DOHH2 (cell line): Measurements from ENCODE around the gene C4orf50.

Source experiments
- H3F3A ChIP-seq: fragments of 200-600 bp; sonication (generic), shearing (Covaris generic); 2 replicates; pipeline ENCODE4 v1.6.0; 2016; ENCODE audit warnings: antibody characterized with exemption, mild to moderate bottlenecking; ENCODE audit not compliant: control insufficient read depth, insufficient read depth
- H3K27ac ChIP-seq: fragments of 200-600 bp; sonication (generic); 2 replicates; pipeline ENCODE4 v1.5.1; 2014; ENCODE audit warnings: low read depth, mild to moderate bottlenecking, low read length, moderate library complexity
- H3K27me3 ChIP-seq: fragments of 200-600 bp; sonication (generic); 2 replicates; pipeline ENCODE4 v1.6.1; 2014; ENCODE audit warnings: mild to moderate bottlenecking, low read length, mixed read lengths; ENCODE audit not compliant: control insufficient read depth
- H3K36me3 ChIP-seq: fragments of 200-600 bp; sonication (generic); 2 replicates; pipeline ENCODE4 v1.6.1; 2014; ENCODE audit warnings: mild to moderate bottlenecking, low read length, moderate library complexity, mixed read lengths; ENCODE audit not compliant: control insufficient read depth
- H3K4me1 ChIP-seq: fragments of 200-600 bp; sonication (generic); 2 replicates; pipeline ENCODE4 v1.6.1; 2014; ENCODE audit warnings: mild to moderate bottlenecking, low read length, mixed read lengths; ENCODE audit not compliant: control insufficient read depth
- H3K4me2 ChIP-seq: fragments of 200-600 bp; sonication (generic); 2 replicates; pipeline ENCODE4 v1.6.0; 2014; ENCODE audit warnings: mild to moderate bottlenecking, low read length, moderate library complexity
- H3K4me3 ChIP-seq: fragments of 200-600 bp; sonication (generic); 2 replicates; pipeline ENCODE4 v1.5.1; 2014; ENCODE audit warnings: mild to moderate bottlenecking, low read length, mixed read lengths
- H3K79me2 ChIP-seq: fragments of 200-600 bp; sonication (generic); 2 replicates; pipeline ENCODE4 v1.6.1; 2014; ENCODE audit warnings: mild to moderate bottlenecking, low read length, mixed read lengths; ENCODE audit not compliant: control insufficient read depth
- H3K9me2 ChIP-seq: fragments of 200-600 bp; sonication (generic); replicated peaks from 2 replicates; pipeline ENCODE4 v1.6.1; 2014; ENCODE audit warnings: mild to moderate bottlenecking, low read length, mixed read lengths; ENCODE audit not compliant: control insufficient read depth
- H3K9me3 ChIP-seq: fragments of 200-600 bp; sonication (generic); 2 replicates; pipeline ENCODE4 v1.6.1; 2014; ENCODE audit warnings: antibody characterized with exemption, low read length, mixed read lengths; ENCODE audit not compliant: control insufficient read depth, insufficient read depth
- H4K20me1 ChIP-seq: fragments of 200-600 bp; sonication (generic); 2 replicates; pipeline ENCODE4 v1.6.0; 2014; ENCODE audit warnings: low read depth, mild to moderate bottlenecking, antibody characterized with exemption, low read length, moderate library complexity; ENCODE audit not compliant: control insufficient read depth, insufficient read depth
- CTCF ChIP-seq: fragments of 200-600 bp; sonication (generic); IDR thresholded peaks from one replicate; pipeline ENCODE4 v1.5.1; 2014; ENCODE audit warnings: antibody characterized with exemption, mild to moderate bottlenecking, low read depth, low read length; ENCODE audit not compliant: poor library complexity, severe bottlenecking
- EZH2phosphoT487 ChIP-seq: fragments of 200-600 bp; sonication (generic); IDR thresholded peaks from 2 replicates; pipeline ENCODE4 v1.6.1; 2017; ENCODE audit warnings: borderline replicate concordance, mild to moderate bottlenecking, antibody characterized with exemption, low read length, moderate library complexity, mixed read lengths

Gene C4orf50

GRCh38 chr4:5894266-5894665, 124.0 kb downstream of the C4orf50 start:
- TF ChIP-seq CTCF = no peak
- no peak for TF ChIP-seq EZH2phosphoT487

GRCh38 chr4:5893591-5893990, 124.6 kb downstream of the C4orf50 start:
- Histone ChIP-seq H3K4me3 (no peak overlapping the region), H3F3A (no peaks in the 10 kb centered on the region), H4K20me1 (no peaks in the 10 kb centered on the region), H3K9me2 (no peaks in the 10 kb centered on the region), H3K27me3 (no peaks in the 10 kb centered on the region; the same call in 1 of the 2 replicates), H3K36me3 (no peaks in the 10 kb centered on the region), H3K4me1 (no peaks in the 10 kb centered on the region), H3K79me2 (no peaks in the 10 kb centered on the region), H3K9me3 (peaks cover 6% of the 10 kb centered on the region; the same call in 1 of the 2 replicates), H3K4me2 (no peak overlapping the region), H3K27ac (no peak overlapping the region)
- no peak for TF ChIP-seq EZH2phosphoT487
- TF ChIP-seq CTCF = no peak

More at GRCh38 chr4:5894266-5894665, 124.0 kb downstream of the C4orf50 start:
- H3K4me2 ChIP-seq = no peak overlapping the region
- H3K36me3 ChIP-seq = no peaks in the 10 kb centered on the region
- no peaks in the 10 kb centered on the region for H4K20me1 ChIP-seq
- no peak overlapping the region for H3K4me3 ChIP-seq
- no peaks in the 10 kb centered on the region for H3K79me2 ChIP-seq
- peaks cover 3% of the 10 kb centered on the region; the same call in 1 of the 2 replicates for H3K9me3 ChIP-seq
- no peaks in the 10 kb centered on the region for H3K4me1 ChIP-seq
- no peak overlapping the region for H3K27ac ChIP-seq
- no peaks in the 10 kb centered on the region for H3F3A ChIP-seq
- no peaks in the 10 kb centered on the region for H3K9me2 ChIP-seq
- no peaks in the 10 kb centered on the region; the same call in 1 of the 2 replicates for H3K27me3 ChIP-seq

- Histone ChIP-seq H3K27me3 (no peaks in the 10 kb centered on the region; the same call in 1 of the 2 replicates), H3K9me3 (peaks cover 6% of the 10 kb centered on the region; the same call in 1 of the 2 replicates), H3K4me1 (no peaks in the 10 kb centered on the region), H3F3A (no peaks in the 10 kb centered on the region), H3K4me2 (no peak within 1 kb of the TSS), H3K27ac (no peak within 1 kb of the TSS), H3K36me3 (no peaks in the 10 kb centered on the region), H3K4me3 (no peak within 1 kb of the TSS), H3K9me2 (no peaks in the 10 kb centered on the region), H3K79me2 (no peaks in the 10 kb centered on the region), H4K20me1 (no peaks in the 10 kb centered on the region)
- TF ChIP-seq CTCF (no peak), EZH2phosphoT487 (no peak)
These were observed 125.1 kb downstream of the C4orf50 start, which contains the start of gene CRMP1 for GRCh38 chr4:5893004-5893580. TSS of gene CRMP1 (minus strand) at chr4:5893086. CDS start at chr4:5892969, 117 bp downstream.
